Keratinocyte (primary cell): ENCODE data around the gene OR7A5.

Experiments
- EZH2 ChIP-seq: IDR thresholded peaks from one replicate; pipeline ENCODE4 v1.6.1; 2012; ENCODE audit warnings: inconsistent platforms, mild to moderate bottlenecking, low read length, moderate library complexity
- TF ChIP-seq, protein P1 (sequence below), 3 experiments: IDR thresholded peaks in 1 of 3; conservative IDR thresholded peaks in 1 of 3; optimal IDR thresholded peaks in 1 of 3; 2 replicates in 2 of 3; 3 replicates in 1 of 3; pipeline versions ENCODE3 to v1.5.1; 2011; ENCODE audit warnings: low read length in 3 of 3, mild to moderate bottlenecking in 3 of 3, moderate library complexity in 2 of 3, control low read depth in 1 of 3, inconsistent platforms in 1 of 3; ENCODE audit not compliant: insufficient read depth in 2 of 3; ENCODE audit errors: extremely low read depth in 1 of 3

DNA sequence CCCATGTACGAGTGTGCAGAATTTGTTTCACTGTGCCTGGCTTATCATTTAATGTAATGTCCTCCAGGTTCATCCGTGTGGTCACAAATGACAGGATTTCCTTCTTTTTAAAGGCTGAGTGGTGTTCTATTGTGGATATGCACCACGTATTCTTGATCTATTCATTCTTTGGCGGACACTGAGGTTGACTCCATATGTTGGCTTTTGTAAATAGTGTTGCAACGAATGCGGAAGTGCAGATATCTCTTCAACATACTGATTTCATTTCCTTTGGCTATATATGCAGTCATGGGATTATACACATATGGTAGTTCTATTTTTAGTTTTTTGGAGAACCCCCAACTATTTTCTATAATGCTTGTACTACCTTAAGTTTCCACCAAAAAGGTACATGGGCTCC is 13.0 kb downstream of the OR7A5 start:
- TF ChIP-seq, protein P1, sequence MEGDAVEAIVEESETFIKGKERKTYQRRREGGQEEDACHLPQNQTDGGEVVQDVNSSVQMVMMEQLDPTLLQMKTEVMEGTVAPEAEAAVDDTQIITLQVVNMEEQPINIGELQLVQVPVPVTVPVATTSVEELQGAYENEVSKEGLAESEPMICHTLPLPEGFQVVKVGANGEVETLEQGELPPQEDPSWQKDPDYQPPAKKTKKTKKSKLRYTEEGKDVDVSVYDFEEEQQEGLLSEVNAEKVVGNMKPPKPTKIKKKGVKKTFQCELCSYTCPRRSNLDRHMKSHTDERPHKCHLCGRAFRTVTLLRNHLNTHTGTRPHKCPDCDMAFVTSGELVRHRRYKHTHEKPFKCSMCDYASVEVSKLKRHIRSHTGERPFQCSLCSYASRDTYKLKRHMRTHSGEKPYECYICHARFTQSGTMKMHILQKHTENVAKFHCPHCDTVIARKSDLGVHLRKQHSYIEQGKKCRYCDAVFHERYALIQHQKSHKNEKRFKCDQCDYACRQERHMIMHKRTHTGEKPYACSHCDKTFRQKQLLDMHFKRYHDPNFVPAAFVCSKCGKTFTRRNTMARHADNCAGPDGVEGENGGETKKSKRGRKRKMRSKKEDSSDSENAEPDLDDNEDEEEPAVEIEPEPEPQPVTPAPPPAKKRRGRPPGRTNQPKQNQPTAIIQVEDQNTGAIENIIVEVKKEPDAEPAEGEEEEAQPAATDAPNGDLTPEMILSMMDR (optimal IDR thresholded peaks at IDR 0.05 in 1 of 3, IDR thresholded peaks at IDR 0.05 in 1 of 3, conservative IDR thresholded peaks at IDR 0.05 in 1 of 3; ENCODE audit: extremely low read depth in 1 of 3, insufficient read depth in 2 of 3, low read length in 3 of 3): no peak
- no peak for TF ChIP-seq EZH2
